CD4-positive, alpha-beta T cell treated with Interleukin-12 subunit alpha and Interleukin-12 subunit beta, for 1 hour (primary cell): ENCODE results near the gene BTBD9.

ENCODE experiments used
- DNase-seq: peaks from one replicate; pipeline ENCODE4 v3.0.0-alpha.2; 2020

The BTBD9 gene

GRCh38 chr6:38273325-38273724, 366.4 kb downstream of the BTBD9 start:
- DNase-seq: no peak

GRCh38 chr6:38272222-38272621, 367.5 kb downstream of the BTBD9 start:
- no peak for DNase-seq

DNA sequence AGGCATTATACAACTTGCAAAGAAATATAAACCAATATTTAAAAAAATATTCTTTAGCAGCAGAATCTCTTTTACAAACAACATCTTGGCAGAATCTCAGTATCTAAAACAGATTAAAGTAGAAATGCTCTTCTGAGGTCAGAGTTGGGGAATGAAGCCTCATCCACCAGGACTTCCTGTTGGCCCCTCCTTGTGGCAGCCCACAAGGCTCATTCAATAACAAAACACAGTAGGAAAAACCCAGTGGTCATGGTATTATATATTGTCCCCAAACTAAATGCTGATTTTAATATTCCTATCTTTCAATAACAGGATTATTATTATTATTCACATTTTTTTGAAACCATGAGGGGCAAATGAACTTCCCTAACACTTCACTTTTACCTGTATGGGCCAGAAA, 368.6 kb downstream of the BTBD9 start:
- DNase-seq: peak; percentile 1

- no peak for DNase-seq
Measured at GRCh38 chr6:38270367-38270766, 369.4 kb downstream of the BTBD9 start.

DNA sequence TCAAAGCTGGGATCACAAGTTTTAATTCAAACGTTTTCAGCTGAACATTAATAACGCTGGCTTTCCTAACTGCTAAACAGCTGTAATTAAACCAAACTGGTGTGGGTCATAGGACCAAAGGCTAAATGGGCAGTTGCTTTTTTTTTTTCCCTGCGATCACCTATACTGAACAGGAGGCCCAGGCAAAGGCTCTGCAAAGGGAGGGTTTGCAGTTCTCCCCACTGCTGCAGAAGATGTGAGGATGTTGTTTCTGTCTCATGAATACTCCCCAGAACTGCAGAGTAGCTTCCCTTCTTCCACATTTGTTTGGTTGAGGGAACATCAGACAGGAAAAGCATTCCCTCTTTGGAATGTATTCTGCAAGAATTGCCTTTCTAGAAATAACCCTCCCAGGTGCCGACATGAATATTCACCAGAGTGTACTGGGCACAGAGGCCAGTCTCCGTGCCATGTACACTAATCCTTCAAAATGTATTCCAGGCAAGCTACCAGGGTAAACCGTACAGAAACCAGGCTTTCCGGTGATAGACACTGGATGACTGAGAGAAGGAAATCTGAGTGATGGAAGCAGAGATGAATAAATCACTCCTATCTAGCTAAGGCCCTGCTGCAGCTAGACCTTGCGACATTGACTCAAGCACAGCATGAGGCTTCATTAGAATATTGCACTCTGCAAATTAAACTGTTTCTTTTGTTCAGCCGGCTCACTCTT, 370.1 kb downstream of the BTBD9 start:
- no peak for DNase-seq

- no peak for DNase-seq
Measured at GRCh38 chr6:38268342-38268741, 371.4 kb downstream of the BTBD9 start.

DNA sequence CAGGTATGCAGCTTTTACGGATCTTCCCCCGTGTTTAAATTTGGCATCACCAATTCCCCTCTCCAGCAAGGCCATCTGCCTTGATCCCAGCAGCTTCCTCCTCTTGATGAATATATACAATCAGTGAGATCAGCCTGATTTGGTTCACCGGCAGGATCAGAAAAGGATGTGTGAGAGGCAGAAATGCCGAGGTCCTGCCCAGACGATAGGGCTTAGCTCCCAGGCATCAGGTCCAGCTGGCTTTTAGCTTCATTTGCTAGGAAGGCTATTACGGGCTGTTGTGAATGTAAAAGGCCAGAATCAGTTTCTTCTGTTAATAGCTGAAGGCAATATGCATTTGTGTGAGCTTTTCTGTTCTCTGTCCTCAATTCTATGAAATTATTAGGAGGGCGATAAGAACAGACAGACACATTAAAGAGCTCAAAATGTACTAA, 372.8 kb downstream of the BTBD9 start:
- DNase-seq: no peak

- no peak for DNase-seq
Measured at GRCh38 chr6:38264605-38265004, 375.1 kb downstream of the BTBD9 start.

GRCh38 chr6:38262609-38263008, 377.1 kb downstream of the BTBD9 start:
- no peak for DNase-seq

DNA sequence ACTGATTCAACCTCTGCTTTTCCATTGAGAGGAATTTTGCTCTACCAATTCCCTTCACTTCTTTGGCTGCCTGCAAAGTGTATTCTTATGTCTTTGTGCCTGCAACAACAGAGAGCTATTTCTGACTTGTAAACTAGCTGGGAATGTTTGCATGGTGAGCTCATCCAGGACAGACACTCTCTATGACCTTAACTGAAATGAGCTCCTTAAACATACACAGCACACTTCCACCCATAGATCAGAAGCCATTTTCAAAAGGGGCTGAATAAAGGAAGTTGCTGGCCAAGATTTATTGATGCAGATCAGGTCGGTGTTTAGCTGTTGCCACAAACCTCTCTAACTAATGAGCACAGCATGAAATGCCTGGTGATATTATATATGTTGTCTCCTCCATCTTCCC, 377.7 kb downstream of the BTBD9 start:
- no peak for DNase-seq

GRCh38 chr6:38261626-38262025, 378.1 kb downstream of the BTBD9 start:
- DNase-seq: no peak

DNA sequence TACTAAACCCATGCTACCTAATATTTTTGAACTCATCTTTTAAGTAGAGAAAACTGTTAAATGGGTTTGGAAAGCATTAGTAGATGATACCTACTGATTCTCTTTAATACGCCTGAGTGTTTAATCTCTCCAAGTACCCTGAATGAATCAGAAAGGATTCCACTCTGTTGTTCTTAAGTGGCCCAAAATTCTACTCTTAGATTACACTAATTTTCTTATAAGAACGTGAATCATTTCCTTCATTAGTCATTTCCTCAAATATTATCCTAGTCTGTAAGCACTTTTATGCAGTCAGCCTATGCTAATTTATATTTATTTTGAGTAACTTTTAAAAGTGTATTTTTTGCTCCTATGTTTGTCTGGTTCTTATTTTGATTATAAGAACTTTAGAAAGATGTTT, 380.0 kb downstream of the BTBD9 start:
- DNase-seq: no peak

- no peak for DNase-seq
Measured at GRCh38 chr6:38248500-38249234, 391.1 kb downstream of the BTBD9 start.

DNA sequence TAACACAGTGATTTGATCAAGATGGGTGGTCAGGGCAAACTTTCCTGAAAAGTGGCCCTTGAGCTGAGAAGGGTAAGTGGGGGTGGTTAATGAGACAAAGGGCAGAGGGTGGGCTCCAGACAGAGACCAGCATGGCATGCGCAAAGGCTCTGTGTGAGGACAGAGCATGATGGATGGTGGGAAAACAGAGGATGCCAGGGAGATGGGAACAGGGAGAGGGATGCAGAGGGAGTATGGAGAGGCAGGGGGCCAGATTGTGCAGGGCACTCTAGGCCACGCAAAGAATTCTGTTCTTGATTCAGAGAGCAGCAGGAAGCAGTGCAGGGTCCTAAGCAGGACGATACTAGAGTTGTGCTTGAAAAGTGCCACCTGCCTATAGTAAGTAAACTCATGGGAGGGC, 394.4 kb downstream of the BTBD9 start:
- no peak for DNase-seq

GRCh38 chr6:38244869-38245268, 394.9 kb downstream of the BTBD9 start:
- DNase-seq: no peak

DNA sequence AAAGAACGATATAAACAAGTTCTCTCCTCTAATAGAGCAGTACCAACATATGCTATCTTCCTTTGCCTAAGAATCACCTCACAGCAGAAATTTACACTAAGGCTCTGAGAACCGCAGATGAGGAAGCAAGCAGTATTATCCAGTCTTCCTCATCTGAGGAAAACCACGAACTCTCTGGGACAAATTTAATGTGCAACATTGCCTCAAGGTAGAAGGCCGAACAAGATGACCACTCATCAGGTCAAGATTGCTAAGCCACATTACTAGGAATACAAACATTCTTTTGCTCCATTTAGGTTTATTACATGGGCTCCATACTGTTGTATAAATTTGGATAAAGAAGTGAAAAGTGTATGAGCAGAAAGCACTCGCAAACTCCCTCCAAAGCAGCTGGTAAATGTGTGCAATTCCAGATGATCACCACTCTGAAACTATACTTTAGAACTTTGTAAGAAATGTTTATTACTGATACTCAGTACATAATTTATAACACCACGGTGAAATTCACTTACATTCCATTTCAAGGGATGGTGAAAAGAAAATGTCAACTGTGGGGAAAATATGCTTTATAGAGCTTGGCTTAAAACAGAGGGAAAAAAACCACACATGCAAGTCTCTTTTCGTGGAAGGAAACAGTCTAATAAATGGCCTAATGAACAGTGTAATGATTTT, 398.4 kb downstream of the BTBD9 start:
- no peak for DNase-seq

DNA sequence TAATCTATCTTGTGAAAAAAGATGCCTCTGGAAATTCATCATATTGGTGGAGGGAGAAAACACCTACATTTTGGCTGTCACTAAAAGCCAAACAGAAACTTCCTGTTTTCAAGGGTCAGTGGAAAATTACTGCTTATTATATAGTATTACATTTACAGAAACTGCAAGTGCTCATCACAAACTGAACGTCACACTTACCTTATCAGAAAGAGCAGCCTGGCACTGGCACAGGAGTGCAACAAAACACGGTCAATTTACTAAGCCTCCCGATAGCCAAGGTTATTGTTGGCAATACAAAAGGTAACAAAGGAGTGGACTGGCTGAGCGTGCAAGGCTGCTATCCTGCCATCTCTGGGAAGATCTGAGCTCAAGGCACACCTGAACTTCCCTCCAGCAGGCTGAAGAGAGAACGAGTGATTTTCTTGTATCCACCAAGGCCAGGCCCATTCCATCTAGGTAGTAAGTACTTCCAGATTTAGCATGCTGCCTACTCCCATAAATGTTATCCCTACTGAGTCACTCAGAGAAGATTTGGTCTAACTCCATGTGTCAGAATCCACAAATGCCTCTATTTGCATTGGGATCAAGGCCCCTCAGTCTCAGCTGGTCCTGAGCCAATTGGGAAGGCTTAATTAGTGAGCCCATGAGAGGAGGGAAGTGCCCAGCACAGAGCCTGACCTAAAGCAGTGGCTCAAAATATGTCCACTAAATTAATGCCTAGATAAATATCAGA, 399.8 kb downstream of the BTBD9 start:
- no peak for DNase-seq

- DNase-seq: no peak
Measured at GRCh38 chr6:38236631-38237030, 403.1 kb downstream of the BTBD9 start.

DNA sequence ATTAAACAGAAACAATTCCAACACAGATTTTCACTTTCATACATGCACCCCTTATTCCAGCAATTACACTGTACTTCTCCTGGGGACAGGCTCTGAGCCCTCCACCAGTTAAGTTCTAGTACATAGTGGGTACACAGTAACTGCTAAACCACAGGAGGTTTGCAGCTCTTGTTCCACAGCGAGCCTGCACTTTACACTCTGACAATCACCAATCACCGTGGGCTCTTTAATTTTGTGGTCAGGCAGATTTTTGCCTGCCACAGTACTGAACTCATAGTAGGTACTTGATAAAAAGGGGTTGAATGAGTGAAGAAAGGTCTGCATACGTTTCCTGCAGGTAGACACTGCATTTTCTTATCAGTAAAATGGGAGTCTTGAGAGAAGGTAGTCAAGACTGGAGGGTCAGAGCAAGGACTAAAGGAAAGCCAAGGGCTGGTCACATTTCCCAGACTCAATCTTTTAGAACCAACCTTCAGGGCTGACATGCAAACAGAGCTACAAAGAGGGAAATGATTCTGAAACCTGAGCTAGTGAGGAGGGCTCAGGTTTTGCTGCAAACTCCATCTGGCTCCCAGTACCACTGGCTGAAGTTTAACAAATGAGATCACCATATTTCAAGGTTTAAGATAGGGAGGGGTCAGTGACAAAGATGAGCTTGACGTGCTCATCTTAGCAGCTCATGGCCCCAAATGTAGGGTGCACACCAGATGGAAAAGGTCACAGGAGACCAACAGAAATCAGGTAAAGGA, 404.6 kb downstream of the BTBD9 start:
- DNase-seq: no peak

GRCh38 chr6:38234141-38234540, 405.6 kb downstream of the BTBD9 start:
- no peak for DNase-seq

- no peak for DNase-seq
Measured at GRCh38 chr6:38233161-38233791, 406.5 kb downstream of the BTBD9 start.

DNA sequence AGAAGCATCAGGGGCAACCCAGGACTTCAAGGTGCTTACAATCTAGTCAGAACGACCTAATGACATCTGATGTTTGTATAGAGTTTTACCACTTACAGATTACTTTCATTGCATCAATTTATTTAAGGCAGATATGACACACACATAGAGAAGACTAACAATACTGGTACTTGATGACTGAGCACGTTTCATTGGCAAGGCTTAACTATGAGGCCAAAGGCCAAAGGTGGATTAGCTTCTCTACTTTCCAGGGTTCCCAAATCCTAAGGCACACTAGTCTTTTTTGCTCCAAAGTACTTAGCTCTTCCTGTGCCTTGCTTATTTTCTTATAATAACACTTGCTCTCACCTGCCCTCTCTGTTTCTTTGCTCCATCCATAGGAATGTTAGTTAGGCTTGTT, 414.0 kb downstream of the BTBD9 start:
- DNase-seq: no peak
